GM21515 (cell line): ENCODE measurements around the gene SLC9C2.
"Not testable (repeated sequence)": the region's sequence is repeated elsewhere in the genome, so short reads cannot be mapped to it uniquely, and the experiment has no call there.

ENCODE experiments used
- ATAC-seq: cut with Tn5 transposase; IDR thresholded peaks from one replicate; pipeline ENCODE4 v1.9.1; 2021; ENCODE audit not compliant: unreplicated experiment

Gene SLC9C2

DNA sequence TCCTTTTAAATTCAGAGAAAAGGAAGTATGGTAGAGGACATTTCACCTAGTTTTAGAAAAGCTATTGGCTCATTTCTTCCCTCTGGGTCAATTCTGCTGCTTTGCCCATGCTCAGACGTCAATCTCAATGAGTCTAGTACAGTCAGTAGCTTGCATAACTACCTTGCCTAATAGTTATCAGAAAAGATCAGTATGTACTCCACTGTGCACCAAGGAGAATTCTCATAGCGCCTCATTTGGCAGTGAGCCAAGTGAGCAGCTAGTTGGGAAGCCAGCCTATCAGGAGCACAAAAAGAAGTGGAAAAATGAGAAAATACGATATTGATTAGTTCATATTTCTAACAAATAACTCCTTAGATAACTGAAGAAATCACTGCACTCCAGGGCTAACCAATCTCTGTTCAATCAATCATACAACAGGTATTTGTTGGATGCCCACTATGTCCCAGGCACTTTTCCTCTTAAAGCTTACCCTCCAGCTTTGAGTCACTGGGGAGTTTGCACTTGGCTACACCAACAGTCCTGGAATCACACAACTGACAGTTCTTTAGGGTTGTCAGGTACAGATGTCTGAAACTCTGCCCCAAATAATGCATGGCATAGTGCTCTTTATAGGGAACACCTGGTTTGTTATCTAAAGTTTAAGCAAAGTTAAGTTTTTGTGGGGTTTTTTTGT lies 75.6 kb downstream of the SLC9C2 start:
- no peak for ATAC-seq

DNA sequence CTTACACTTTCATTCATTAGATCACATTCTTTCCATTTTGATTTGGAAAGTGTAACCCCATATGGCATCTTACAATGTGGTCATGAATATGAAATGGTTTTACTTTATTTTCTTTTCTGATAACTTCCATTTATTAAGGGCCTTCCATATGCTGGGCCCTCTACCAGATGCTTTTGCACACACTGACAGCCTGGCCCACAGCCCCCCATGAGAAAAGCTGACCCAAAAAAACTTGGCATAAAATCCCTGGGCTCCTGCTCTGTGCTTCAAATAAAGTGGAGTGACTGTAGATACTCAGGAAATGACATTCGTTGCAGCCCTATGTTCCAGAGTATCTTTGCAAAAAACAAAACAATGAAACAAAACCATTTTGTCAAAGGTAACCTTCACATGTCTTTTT lies 76.9 kb downstream of the SLC9C2 start:
- ATAC-seq, result no peak

- ATAC-seq, result no peak
These were observed 79.5 kb downstream of the SLC9C2 start for GRCh38 chr1:173523329-173523728.

GRCh38 chr1:173520799-173521198 lies 82.1 kb downstream of the SLC9C2 start:
- ATAC-seq, result no peak

- not testable (repeated sequence) for ATAC-seq
These were observed 88.4 kb downstream of the SLC9C2 start for GRCh38 chr1:173514503-173514902.

DNA sequence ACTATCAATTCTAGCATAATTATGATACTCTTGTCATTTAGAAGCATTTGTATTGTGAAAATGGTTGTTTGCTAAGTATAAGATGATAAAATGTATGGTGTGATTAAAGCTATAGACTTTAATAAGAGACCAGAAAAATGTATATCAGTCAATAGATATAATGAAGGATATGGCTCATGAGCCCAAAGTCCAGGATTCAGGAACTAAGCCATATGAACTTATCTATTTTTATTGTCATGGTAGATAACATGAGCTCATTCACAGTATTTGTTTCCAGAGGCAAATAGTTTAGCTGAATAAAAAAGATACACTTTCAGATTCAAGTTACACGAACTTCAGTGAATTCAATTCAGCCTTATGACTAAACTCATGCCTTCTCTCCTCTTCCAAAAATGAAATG lies 93.1 kb downstream of the SLC9C2 start:
- no peak for ATAC-seq

DNA sequence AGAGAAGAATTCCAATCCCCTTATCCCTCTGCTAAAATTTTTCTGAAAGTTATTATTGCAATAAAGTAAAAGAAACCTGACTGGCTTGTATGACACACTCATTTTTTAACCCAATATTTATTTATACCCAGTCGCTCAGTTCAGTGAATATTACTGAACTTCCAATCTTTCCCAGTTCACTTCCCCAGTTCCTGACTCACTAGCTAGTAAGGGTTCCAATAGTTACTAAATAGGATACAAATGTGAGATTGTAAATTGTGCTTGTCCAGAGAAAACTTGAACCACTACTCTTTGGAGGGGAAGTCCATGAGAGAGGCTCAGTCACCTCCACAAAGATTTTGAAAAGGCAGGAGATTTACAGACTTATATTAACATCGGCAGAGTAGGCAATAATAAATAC lies 94.3 kb downstream of the SLC9C2 start:
- ATAC-seq, result no peak

DNA sequence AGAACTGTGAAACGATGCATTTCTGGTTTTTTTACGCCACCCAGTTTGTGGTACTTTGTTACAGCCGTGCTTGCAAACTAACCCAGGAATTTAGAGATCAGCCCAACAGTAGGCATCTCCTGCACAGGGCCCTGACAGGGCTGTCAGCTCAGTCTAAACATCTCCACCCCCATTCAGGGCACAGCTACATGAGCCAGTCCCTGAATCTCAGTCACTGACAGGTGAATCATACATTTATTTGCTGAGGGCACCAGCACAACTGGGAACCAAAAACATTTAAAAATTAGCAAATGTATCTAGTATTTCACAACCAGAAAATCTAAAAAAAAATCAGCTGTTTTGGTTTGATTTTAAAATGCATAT lies 95.0 kb downstream of the SLC9C2 start:
- no peak for ATAC-seq

- no peak for ATAC-seq
These were observed 95.5 kb downstream of the SLC9C2 start for GRCh38 chr1:173507205-173507846.

- ATAC-seq, result no peak
These were observed 96.4 kb downstream of the SLC9C2 start for GRCh38 chr1:173506437-173506836.

- no peak for ATAC-seq
These were observed 97.5 kb downstream of the SLC9C2 start for GRCh38 chr1:173505391-173505790.

DNA sequence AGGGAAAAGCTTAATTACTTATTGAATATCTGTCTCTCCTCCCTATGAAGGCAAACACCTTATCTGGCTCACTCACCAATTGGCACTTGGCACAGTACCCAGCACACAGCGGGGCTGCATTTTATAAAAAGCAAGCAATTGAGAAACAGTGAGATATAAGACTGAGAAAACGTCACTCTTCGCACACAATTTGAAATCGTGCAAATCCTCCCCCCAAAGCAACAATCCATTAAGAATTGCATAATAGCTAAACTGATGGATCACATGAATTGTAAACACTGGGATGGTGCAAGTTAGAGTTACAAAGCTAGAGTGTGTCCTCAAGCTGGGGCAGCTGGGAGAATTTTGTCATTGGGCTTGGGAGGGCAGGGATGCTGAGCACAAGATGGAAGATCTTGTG lies 98.6 kb downstream of the SLC9C2 start:
- ATAC-seq, result no peak

GRCh38 chr1:173503391-173503790 lies 99.5 kb downstream of the SLC9C2 start:
- no peak for ATAC-seq

- ATAC-seq, result no peak
These were observed 100.8 kb downstream of the SLC9C2 start for GRCh38 chr1:173502104-173502503.

DNA sequence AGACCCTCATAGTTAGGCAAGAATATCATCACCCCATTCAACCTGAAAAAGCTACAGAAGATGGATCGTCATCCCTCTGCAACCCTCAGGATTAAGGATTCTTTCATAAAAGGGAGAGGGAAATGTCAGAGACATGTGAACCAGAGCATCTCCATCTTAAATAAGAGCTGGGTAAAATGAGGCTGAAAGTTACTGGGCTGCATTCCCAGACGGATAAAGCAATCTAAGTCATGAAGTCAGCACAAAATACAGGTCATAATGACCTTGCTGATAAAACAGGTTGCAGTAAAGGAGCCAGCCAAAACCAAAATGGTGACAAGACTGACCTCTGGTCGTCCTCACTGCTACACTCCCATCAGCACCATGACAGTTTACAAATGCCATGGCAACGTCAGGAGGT lies 103.1 kb downstream of the SLC9C2 start:
- ATAC-seq, result no peak

- ATAC-seq, result no peak
These were observed 106.0 kb downstream of the SLC9C2 start for GRCh38 chr1:173496757-173497320.

DNA sequence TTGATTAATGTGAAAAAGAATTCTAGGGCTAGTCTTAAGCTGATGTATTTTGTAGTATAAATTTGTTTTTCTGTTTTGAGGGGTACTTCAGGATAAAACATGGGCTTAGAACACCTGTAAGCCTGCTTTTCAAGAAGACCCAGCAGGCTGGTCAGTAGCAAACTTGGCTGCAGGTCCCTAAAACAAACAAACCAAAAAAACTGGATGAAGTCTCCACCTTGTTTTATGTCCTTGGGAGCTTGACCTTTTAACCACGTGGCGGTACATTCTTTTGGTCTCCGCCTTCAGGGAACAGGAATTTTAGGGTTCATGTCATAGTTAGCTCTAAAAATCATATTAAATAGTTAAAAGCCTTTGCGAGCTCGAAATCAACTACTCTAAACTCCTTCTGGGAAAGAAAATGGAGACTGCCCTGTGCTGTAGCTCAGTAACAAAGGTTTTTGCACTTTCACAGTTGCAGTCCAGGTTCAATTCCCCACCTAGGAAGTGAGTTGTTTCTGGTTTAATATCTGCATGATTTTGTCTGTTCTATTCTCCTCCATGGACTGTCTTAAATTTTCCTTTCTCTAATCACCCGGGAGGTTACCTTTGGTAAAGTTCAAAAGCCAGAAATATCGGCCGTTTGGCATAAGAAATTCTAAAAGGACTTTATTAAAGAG lies 107.1 kb downstream of the SLC9C2 start:
- no peak for ATAC-seq

DNA sequence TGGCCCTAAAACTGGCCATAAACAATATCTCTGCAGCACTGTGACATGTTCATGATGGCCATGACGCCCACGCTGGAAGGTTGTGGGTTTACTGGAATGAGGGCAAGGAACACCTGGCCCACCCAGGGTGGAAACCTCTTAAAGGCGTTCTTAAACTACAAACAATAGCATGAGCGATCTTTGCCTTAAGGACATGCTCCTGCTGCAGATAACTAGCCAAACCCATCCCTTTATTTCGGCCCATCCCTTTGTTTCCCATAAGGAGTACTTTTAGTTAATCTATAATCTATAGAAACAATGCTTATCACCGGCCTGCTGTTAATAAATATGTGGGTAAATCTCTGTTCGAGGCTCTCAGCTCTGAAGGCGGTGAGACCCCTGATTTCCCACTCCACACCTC lies 109.7 kb downstream of the SLC9C2 start:
- ATAC-seq, result not testable (repeated sequence)

GRCh38 chr1:173491508-173491907 lies 111.4 kb downstream of the SLC9C2 start:
- ATAC-seq, result no peak

GRCh38 chr1:173489929-173490328 lies 112.9 kb downstream of the SLC9C2 start:
- ATAC-seq, result no peak

- ATAC-seq, result no peak
These were observed 113.7 kb downstream of the SLC9C2 start for GRCh38 chr1:173489149-173489600.

- no peak for ATAC-seq
These were observed 114.9 kb downstream of the SLC9C2 start for GRCh38 chr1:173488001-173488400.
